Measurements from ENCODE around the gene TLE7.

DNA sequence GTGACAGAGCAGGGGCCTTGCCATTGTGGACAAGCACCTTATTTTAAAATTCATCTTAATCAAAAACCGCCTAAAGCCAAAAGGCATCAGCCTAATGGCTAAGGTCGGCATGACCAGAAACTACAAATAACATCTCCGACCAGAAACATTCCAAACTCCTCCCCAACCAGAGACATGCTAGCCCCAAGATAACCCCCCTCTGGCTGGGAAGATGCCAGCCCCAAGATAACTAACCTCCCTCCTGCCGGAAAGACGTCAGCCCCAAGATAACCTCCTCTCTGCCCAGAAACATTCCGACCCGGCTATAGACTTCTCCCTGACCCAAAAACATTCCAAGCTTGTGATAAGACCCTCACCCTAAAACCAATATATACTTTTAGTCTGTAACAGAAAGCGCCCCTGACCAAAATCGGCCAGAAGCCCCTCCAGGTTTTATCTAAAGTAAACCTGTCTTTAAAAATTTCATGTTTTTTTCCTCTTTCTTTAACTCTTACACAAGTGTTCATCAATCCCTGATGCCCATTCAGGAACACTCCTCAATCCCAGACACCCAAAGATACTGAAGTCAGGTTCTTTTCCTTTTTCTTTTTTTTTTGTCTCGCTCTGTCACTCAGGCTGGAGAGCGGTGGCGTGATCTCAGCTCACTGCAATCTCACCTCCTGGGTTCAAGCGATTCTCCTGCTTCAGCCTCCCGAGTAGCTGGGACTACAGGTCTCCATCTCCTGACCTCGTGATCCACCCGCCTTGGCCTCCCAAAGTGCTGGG lies 32.7 kb downstream of the TLE7 start:
- TF ChIP-seq POLR2A (IDR thresholded peaks at IDR 0.05; ENCODE audit: extremely low read depth, insufficient read length) (no peak), MAX (IDR thresholded peaks at IDR 0.05; ENCODE audit: low read depth, low read length) (no peak), MYC (IDR thresholded peaks at IDR 0.05; ENCODE audit: low read depth, low read length) (no peak)
- TF ChIP-seq, protein P1, sequence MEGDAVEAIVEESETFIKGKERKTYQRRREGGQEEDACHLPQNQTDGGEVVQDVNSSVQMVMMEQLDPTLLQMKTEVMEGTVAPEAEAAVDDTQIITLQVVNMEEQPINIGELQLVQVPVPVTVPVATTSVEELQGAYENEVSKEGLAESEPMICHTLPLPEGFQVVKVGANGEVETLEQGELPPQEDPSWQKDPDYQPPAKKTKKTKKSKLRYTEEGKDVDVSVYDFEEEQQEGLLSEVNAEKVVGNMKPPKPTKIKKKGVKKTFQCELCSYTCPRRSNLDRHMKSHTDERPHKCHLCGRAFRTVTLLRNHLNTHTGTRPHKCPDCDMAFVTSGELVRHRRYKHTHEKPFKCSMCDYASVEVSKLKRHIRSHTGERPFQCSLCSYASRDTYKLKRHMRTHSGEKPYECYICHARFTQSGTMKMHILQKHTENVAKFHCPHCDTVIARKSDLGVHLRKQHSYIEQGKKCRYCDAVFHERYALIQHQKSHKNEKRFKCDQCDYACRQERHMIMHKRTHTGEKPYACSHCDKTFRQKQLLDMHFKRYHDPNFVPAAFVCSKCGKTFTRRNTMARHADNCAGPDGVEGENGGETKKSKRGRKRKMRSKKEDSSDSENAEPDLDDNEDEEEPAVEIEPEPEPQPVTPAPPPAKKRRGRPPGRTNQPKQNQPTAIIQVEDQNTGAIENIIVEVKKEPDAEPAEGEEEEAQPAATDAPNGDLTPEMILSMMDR (IDR thresholded peaks at IDR 0.05; ENCODE audit: low read depth, low read length) = no peak
